BJ (cell line): ENCODE data around the gene GRK4. TPM values are rescaled to one million over a fixed set of nuclear protein-coding genes. Genes with fewer than 3 reads are reported as not detected.

Source experiments
- CTCF ChIA-PET: fragments of 350-600 bp; formaldehyde crosslinking; extraction: SDS; loops from one replicate; lab custom pipeline; 2021; ENCODE audit warnings: antibody characterized with exemption, inconsistent platforms; lab: Yijun Ruan, JAX
- POLR2A ChIA-PET: fragments of 300-600 bp; sonication (Branson Sonifier 250); formaldehyde crosslinking; extraction: SDS; loops from one replicate; lab custom pipeline; 2021; ENCODE audit warnings: antibody characterized with exemption; lab: Charles Lee
- DNase-seq: peaks from one replicate; pipeline ENCODE4 v3.0.0-alpha.2; 2011; ENCODE audit warnings: low read depth
- H3K27me3 ChIP-seq: 2 replicates; pipeline ENCODE4 v1.6.0; 2011; ENCODE audit warnings: low read length; ENCODE audit not compliant: control insufficient read depth, insufficient read depth
- H3K36me3 ChIP-seq: 2 replicates; pipeline ENCODE4 v1.5.1; 2011; ENCODE audit warnings: low read length; ENCODE audit not compliant: control insufficient read depth, insufficient read depth
- H3K4me3 ChIP-seq: 2 replicates; pipeline ENCODE4 v1.5.1; 2011; ENCODE audit warnings: low read depth, mild to moderate bottlenecking, control low read depth, low read length
- CTCF ChIP-seq: IDR thresholded peaks from 2 replicates; pipeline ENCODE4 v1.5.1; 2011; ENCODE audit warnings: low read depth, mild to moderate bottlenecking, control low read depth, inconsistent platforms, low read length, moderate library complexity; ENCODE audit not compliant: insufficient read depth
- polyA plus RNA-seq: library from polyadenylated mRNA; depleted of rRNA; stranded (reverse); fragments of >200 nt; gene quantifications from 2 replicates; pipeline ENCODE4 v1.2.3, GENCODE V29; 2011

GRK4 gene
- polyA plus RNA-seq, 1 experiment: 1.9 TPM

- ChIA-PET CTCF (interaction anchor here (0.7 to 1.5 kb wide), 4 partner anchors 12 to 195 kb away, joined by 3 to 4 read pairs (median 3); no protein-coding TSS in a partner anchor), POLR2A (no interaction called here)
- TF ChIP-seq CTCF: no peak
- DNase-seq: no peak
- Histone ChIP-seq H3K4me3 (peak overlapping the region; percentile 74), H3K36me3 (peaks cover 5% of the 10 kb centered on the region), H3K27me3 (no peaks in the 10 kb centered on the region)
These were observed 1.4 kb upstream of the GRK4 start for GRCh38 chr4:2961811-2962441.

- no peak for TF ChIP-seq CTCF
- CTCF ChIA-PET: interaction anchor here (0.7 to 2.8 kb wide), 10 partner anchors 9 to 195 kb away, joined by 3 to 10 read pairs (median 4); no protein-coding TSS in a partner anchor
- Histone ChIP-seq H3K27me3 (no peaks in the 10 kb centered on the region), H3K36me3 (peaks cover 2% of the 10 kb centered on the region), H3K4me3 (peak overlapping the region; percentile 74)
- POLR2A ChIA-PET: no interaction called here
- DNase-seq: peak; percentile 3
These were observed 677 bp upstream of the GRK4 start for GRCh38 chr4:2962614-2963174.

GRCh38 chr4:2963966-2964471 is 648 bp downstream of the GRK4 start:
- ChIA-PET POLR2A (interaction anchor here (0.6 to 0.7 kb wide), 2 partner anchors 14 to 1124 kb away, joined by 3 to 5 read pairs; no protein-coding TSS in a partner anchor), CTCF (interaction anchor here (0.7 to 2.8 kb wide), 14 partner anchors 10 to 204 kb away, joined by 3 to 10 read pairs (median 4); no protein-coding TSS in a partner anchor)
- H3K27me3 ChIP-seq: no peaks in the 10 kb centered on the region
- H3K36me3 ChIP-seq: peaks cover 2% of the 10 kb centered on the region
- no peak for TF ChIP-seq CTCF
- peak overlapping the region; percentile 74 for H3K4me3 ChIP-seq
- no peak for DNase-seq

GRCh38 chr4:2964706-2965258 is 1.4 kb downstream of the GRK4 start:
- no peak for TF ChIP-seq CTCF
- ChIA-PET POLR2A (no interaction called here), CTCF (interaction anchor here (0.9 to 2.8 kb wide), 2 partner anchors 72 to 201 kb away, joined by 3 to 10 read pairs; no protein-coding TSS in a partner anchor)
- Histone ChIP-seq H3K27me3 (no peaks in the 10 kb centered on the region), H3K36me3 (peaks cover 2% of the 10 kb centered on the region), H3K4me3 (no peak overlapping the region)
- no peak for DNase-seq

GRCh38 chr4:2965262-2965661 is 1.9 kb downstream of the GRK4 start:
- POLR2A ChIA-PET: no interaction called here
- no peak overlapping the region for H3K4me3 ChIP-seq

More at GRCh38 chr4:2965262-2965661, 1.9 kb downstream of the GRK4 start:
- TF ChIP-seq CTCF: no peak
- Histone ChIP-seq H3K36me3 (peaks cover 2% of the 10 kb centered on the region), H3K27me3 (no peaks in the 10 kb centered on the region)
- no peak for DNase-seq
- CTCF ChIA-PET: interaction anchor here (0.9 to 2.8 kb wide), 3 partner anchors 13 to 201 kb away, joined by 3 to 10 read pairs (median 8); no protein-coding TSS in a partner anchor
